Neutrophil (primary cell): ENCODE data around the gene NPLOC4.

ENCODE experiments used
- H3K27ac ChIP-seq: fragments of 200-600 bp; sonication (generic); 2 replicates; pipeline ENCODE4 v1.5.1; 2016; ENCODE audit warnings: mild to moderate bottlenecking, moderate library complexity
- H3K27me3 ChIP-seq: fragments of 200-600 bp; sonication (generic); 2 replicates; pipeline ENCODE4 v1.6.0; 2016; ENCODE audit warnings: mild to moderate bottlenecking
- H3K36me3 ChIP-seq: fragments of 200-600 bp; sonication (generic); 2 replicates; pipeline ENCODE4 v1.5.1; 2017
- H3K4me1 ChIP-seq, 2 experiments: fragments of 200-600 bp in 1 of 2; sonication (generic) in 1 of 2; 1 replicate in 1 of 2; 2 replicates in 1 of 2; pipeline versions ENCODE4 v1.5.1 to v1.6.1; 2013 to 2016; ENCODE audit warnings: low read depth in 1 of 2, low read length in 1 of 2, mild to moderate bottlenecking in 1 of 2, moderate library complexity in 1 of 2; ENCODE audit not compliant: control insufficient read depth in 1 of 2, insufficient read depth in 1 of 2
- H3K4me3 ChIP-seq, 2 experiments: fragments of 200-600 bp in 1 of 2; sonication (generic) in 1 of 2; 1 replicate in 1 of 2; 2 replicates in 1 of 2; pipeline ENCODE4 v1.5.1; 2013 to 2016; ENCODE audit warnings: low read depth in 1 of 2, low read length in 1 of 2, mild to moderate bottlenecking in 1 of 2, moderate library complexity in 1 of 2
- H3K9me3 ChIP-seq: fragments of 200-600 bp; sonication (generic); 2 replicates; pipeline ENCODE4 v1.5.1; 2016
- TF ChIP-seq, protein P1 (sequence below): fragments of 200-600 bp; sonication (generic); IDR thresholded peaks from 2 replicates; pipeline ENCODE4 v1.5.1; 2016; ENCODE audit warnings: antibody characterized with exemption

The NPLOC4 gene

DNA sequence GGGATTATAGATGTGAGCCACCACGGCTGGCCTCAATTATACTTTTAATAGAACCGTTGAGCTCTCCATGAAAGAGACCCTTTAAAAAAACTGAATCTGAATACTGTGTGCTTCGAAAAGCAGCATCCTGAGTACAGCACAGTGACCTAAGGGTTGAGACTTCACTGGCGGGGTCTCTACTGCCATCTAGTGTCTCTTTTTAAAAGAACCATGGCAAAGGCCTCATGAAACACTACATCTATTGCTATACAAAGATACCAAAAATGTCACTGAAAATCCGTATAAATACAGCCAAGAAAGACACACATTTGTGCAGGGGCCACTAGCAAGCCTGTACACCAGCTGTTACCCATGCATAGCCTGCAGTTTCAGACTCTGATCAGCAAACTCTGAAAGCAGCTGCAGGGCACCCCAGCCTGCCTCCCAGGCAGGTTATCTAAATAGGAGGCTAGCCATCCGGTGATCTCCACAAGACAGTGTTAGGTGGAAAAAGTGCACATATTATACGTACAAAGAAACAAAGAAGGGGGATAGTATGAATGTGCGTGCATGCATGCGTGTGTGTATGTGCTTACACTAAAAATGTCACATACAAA, 35.3 kb downstream of the NPLOC4 start:
- Histone ChIP-seq H3K27me3 (no peaks in the 10 kb centered on the region), H3K36me3 (peaks cover 87% of the 10 kb centered on the region), H3K4me1 (peaks cover 6 to 7% of the 10 kb centered on the region in 2 experiments), H3K27ac (no peak overlapping the region), H3K9me3 (no peaks in the 10 kb centered on the region), H3K4me3 (no peak overlapping the region)
- TF ChIP-seq, protein P1, sequence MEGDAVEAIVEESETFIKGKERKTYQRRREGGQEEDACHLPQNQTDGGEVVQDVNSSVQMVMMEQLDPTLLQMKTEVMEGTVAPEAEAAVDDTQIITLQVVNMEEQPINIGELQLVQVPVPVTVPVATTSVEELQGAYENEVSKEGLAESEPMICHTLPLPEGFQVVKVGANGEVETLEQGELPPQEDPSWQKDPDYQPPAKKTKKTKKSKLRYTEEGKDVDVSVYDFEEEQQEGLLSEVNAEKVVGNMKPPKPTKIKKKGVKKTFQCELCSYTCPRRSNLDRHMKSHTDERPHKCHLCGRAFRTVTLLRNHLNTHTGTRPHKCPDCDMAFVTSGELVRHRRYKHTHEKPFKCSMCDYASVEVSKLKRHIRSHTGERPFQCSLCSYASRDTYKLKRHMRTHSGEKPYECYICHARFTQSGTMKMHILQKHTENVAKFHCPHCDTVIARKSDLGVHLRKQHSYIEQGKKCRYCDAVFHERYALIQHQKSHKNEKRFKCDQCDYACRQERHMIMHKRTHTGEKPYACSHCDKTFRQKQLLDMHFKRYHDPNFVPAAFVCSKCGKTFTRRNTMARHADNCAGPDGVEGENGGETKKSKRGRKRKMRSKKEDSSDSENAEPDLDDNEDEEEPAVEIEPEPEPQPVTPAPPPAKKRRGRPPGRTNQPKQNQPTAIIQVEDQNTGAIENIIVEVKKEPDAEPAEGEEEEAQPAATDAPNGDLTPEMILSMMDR = peak; percentile 61

DNA sequence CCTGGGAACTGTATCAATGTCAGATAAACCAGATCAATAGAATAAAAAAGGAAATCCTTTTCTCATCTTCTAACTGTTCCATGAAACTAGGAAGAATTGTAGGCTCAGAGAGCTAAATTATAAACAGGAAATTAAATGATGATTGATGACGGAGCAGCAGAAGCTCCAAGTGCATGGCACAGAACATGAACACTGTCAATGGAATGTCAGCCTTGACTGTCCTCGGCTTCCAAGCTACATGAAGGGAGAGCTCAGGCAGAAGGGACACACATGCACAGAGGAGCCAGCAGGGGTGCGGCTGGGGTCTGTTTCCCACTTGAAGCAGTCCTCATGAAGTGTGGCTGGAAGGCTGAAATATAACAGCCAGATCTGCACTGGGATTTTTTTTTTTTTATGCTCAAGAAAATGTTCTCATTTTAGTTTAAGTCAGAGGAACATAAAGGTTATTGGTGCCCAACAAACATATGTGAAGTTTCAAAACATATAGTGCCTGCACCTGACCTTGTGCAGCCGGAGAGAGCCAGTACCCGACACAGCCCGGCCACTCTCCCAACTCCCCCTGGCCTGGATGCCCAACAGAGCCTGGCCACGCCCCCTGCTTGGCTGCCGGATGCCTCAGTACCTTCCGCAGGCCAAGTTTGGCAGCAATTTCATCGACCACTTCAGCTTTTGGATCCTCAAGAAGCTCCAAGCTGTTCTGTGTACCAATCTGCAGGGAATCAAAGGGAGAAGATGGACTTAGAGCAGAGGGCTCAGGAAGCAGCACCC, 37.0 kb downstream of the NPLOC4 start:
- Histone ChIP-seq H3K9me3 (no peaks in the 10 kb centered on the region), H3K4me3 (no peak overlapping the region), H3K36me3 (peaks cover 89% of the 10 kb centered on the region), H3K27ac (no peak overlapping the region), H3K27me3 (no peaks in the 10 kb centered on the region), H3K4me1 (no peaks in the 10 kb centered on the region)
- TF ChIP-seq, protein P1 = no peak

DNA sequence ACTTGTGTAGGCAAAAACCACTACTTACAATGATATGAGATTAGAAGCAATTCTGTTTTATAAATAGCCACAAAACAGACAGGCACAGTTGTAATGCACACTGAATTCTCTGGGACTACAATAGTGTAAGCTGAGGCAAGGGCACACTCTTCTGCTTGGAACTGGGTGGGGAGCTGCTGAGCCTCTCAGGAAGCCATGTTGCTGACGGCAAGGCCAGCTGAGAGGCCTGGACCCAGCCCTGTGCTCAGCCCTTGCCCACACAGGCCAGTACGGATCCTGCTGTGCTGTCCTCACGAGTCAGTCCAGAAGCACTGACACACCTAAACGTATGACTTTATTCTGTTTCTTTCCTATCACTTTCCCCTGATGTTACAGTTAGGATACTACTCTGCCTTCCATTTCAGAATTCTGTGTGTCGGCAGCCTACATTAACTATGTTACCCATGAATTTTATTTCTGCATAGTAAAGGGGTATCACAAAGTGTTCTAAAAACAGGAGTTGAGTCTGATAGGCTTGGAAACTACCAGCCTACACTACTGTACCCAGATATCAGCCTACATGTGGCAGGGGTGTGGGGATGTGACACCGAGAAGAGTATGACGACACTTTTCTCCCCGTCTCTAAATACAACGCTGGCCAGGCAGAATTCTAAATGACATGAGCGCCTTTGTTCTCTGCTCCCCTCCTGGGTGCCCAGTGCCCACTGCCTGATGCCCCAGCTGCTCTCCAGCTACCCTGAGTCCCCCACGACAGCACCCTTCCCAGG, 43.6 kb downstream of the NPLOC4 start:
- TF ChIP-seq, protein P1 = no peak
- Histone ChIP-seq H3K9me3 (no peaks in the 10 kb centered on the region), H3K27me3 (no peaks in the 10 kb centered on the region), H3K4me3 (no peak overlapping the region), H3K36me3 (peaks cover 91% of the 10 kb centered on the region), H3K4me1 (no peaks in the 10 kb centered on the region), H3K27ac (no peak overlapping the region)

- Histone ChIP-seq H3K27ac (no peak overlapping the region), H3K36me3 (peaks cover 94% of the 10 kb centered on the region), H3K27me3 (no peaks in the 10 kb centered on the region), H3K9me3 (no peaks in the 10 kb centered on the region), H3K4me3 (no peak overlapping the region), H3K4me1 (no peaks in the 10 kb centered on the region)
- TF ChIP-seq, protein P1 = no peak
Observed at GRCh38 chr17:81591971-81592370, 44.9 kb downstream of the NPLOC4 start.

DNA sequence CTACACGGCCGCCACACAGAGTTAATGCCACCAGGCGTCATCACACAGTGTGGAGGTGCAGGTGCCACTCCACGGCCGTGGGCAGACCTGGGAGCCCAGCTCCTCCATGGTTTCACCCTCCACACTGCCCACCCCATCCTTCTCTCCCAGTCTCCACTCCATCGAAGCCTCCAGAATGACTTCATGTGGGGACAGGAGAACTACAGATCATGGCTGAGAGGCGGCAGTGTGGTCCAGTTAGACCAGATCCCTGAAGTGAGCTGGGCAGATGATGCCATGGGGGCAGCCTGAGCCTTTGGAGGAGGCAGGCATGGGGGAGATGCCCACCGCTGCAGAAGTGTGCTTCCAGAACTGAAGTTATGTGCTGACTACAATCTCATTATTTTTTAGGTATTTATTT, 46.8 kb downstream of the NPLOC4 start:
- H3K36me3 ChIP-seq = peaks cover 95% of the 10 kb centered on the region

More for the DNA sequence above, 46.8 kb downstream of the NPLOC4 start:
- H3K4me1 ChIP-seq = no peaks in the 10 kb centered on the region
- no peaks in the 10 kb centered on the region for H3K9me3 ChIP-seq
- H3K27ac ChIP-seq = no peak overlapping the region
- no peak overlapping the region for H3K4me3 ChIP-seq
- TF ChIP-seq, protein P1 = no peak
- H3K27me3 ChIP-seq = no peaks in the 10 kb centered on the region
